ENCODE results near the gene VPS54. TPM values are rescaled to one million over a fixed set of nuclear protein-coding genes. Genes with fewer than 3 reads are reported as not detected.

The VPS54 gene
- total RNA-seq, 1 experiment from 2014 or later, result 19.1 TPM

DNA sequence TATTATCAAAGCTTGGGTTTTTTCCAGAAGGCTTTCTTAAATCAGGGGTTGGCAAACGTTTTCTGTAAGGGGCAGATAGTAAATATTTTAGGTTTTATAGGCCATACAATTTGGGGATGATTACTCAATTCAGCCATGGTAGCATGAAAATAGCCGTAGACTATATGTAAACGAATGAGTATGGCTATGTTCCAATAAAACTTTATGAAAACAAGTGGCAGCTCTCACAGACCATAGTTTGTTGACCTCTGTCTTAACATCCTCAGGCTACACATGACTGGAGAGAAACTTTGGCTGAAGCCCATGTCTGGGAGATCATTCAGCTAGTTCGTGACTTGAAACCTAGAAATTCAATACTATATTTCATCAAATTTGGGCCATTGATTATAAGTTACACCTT lies 147.4 kb downstream of the VPS54 start:
- peaks cover 9% of the 10 kb centered on the region for H3K9me3 ChIP-seq (ENCODE audit: low read depth, low read length, poor library complexity, severe bottlenecking)
- no peak for DNase-seq (ENCODE audit: low spot score)
- POLR2A ChIA-PET (ENCODE audit: low non-redundant PET), result no interaction called here
- H3K4me1 ChIP-seq (ENCODE audit: insufficient read depth, low read length, poor library complexity, severe bottlenecking), result no peaks in the 10 kb centered on the region
- no peaks in the 10 kb centered on the region for H3K27me3 ChIP-seq (replicated peaks; ENCODE audit: insufficient read depth, low read depth, low read length, poor library complexity)
- no peak overlapping the region for H3K27ac ChIP-seq (ENCODE audit: low read depth, low read length, poor library complexity, severe bottlenecking)
- CTCF ChIA-PET, result no interaction called here
- no peak overlapping the region for H3K4me3 ChIP-seq (ENCODE audit: low read depth, low read length, poor library complexity, severe bottlenecking)
- no TSS peak for BruUV-seq (replicated peaks)
- intact Hi-C loops (cut with micrococcal nuclease; ENCODE audit: unreplicated experiment), result no loop called here
- TF ChIP-seq EZH2 (IDR thresholded peaks at IDR 0.05; ENCODE audit: borderline replicate concordance, low read depth, low read length, poor library complexity, severe bottlenecking), result no peak
- TF ChIP-seq, protein P1, sequence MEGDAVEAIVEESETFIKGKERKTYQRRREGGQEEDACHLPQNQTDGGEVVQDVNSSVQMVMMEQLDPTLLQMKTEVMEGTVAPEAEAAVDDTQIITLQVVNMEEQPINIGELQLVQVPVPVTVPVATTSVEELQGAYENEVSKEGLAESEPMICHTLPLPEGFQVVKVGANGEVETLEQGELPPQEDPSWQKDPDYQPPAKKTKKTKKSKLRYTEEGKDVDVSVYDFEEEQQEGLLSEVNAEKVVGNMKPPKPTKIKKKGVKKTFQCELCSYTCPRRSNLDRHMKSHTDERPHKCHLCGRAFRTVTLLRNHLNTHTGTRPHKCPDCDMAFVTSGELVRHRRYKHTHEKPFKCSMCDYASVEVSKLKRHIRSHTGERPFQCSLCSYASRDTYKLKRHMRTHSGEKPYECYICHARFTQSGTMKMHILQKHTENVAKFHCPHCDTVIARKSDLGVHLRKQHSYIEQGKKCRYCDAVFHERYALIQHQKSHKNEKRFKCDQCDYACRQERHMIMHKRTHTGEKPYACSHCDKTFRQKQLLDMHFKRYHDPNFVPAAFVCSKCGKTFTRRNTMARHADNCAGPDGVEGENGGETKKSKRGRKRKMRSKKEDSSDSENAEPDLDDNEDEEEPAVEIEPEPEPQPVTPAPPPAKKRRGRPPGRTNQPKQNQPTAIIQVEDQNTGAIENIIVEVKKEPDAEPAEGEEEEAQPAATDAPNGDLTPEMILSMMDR (conservative IDR thresholded peaks at IDR 0.05; ENCODE audit: low read depth, low read length), result no peak
- H3K36me3 ChIP-seq (ENCODE audit: insufficient read depth, low read length, poor library complexity, severe bottlenecking), result peaks cover 15% of the 10 kb centered on the region

DNA sequence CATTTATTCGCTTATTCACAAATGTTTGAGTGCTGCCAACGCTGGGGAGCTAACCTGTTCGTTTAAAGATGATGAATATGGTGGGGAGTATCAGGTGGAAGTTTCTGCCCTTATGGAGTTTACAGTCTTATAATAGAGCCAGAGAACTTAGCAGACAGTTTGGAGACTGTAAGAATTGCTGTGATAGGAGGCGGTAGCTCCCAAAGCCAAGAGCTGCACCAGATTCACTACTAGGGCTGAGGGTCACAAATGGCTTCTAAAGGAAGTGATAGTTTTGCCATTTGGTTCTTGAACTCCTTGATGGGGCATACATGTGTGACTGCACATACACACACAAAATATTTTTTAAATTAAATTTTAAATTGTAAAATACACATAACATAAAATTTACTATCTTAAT lies 148.5 kb downstream of the VPS54 start:
- no peak overlapping the region for H3K27ac ChIP-seq (ENCODE audit: low read depth, low read length, poor library complexity, severe bottlenecking)
- peaks cover 15% of the 10 kb centered on the region for H3K36me3 ChIP-seq (ENCODE audit: insufficient read depth, low read length, poor library complexity, severe bottlenecking)
- H3K4me1 ChIP-seq (ENCODE audit: insufficient read depth, low read length, poor library complexity, severe bottlenecking), result no peaks in the 10 kb centered on the region
- intact Hi-C loops (cut with micrococcal nuclease; ENCODE audit: unreplicated experiment), result no loop called here
- H3K9me3 ChIP-seq (ENCODE audit: low read depth, low read length, poor library complexity, severe bottlenecking), result peaks cover 9% of the 10 kb centered on the region
- no peaks in the 10 kb centered on the region for H3K27me3 ChIP-seq (replicated peaks; ENCODE audit: insufficient read depth, low read depth, low read length, poor library complexity)
- no peak for DNase-seq (ENCODE audit: low spot score)
- POLR2A ChIA-PET (ENCODE audit: low non-redundant PET), result no interaction called here
- no peak overlapping the region for H3K4me3 ChIP-seq (ENCODE audit: low read depth, low read length, poor library complexity, severe bottlenecking)
- TF ChIP-seq, protein P1 (conservative IDR thresholded peaks at IDR 0.05; ENCODE audit: low read depth, low read length), result no peak
- no peak for TF ChIP-seq EZH2 (IDR thresholded peaks at IDR 0.05; ENCODE audit: borderline replicate concordance, low read depth, low read length, poor library complexity, severe bottlenecking)
- CTCF ChIA-PET, result no interaction called here
- no TSS peak for BruUV-seq (replicated peaks)

DNA sequence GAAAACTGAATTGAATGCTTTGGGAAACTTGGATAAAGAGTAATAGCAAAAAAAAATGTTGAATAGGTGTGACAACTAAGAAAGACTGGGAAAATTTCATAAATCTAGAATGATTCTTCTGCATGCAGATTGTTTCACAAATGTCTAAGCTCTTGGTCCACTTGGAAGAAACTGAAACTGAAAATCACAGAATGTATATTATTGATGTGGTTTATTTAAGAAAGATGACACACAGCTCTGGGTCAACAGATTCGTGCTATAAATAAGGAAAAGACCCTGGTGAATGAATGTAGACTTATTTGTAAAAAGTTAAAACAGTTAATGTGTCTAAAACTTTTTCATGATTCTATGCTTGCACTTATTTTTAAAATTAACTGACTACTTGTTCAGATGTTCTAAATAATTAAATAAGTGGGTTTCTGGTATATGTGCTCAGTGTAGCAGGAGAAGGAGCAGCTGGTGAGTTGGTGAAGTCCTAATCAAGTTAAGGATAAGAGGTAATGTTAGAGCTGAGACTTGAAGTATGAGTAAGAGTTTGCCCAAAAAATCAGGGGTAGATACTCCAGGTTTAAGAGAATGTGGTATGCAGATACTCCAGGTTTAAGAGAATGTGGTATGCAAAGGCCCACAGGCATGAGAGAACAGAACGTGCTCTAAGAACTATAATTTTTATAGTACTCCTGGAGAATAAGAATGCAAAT lies 153.1 kb downstream of the VPS54 start:
- Histone ChIP-seq H3K27ac (ENCODE audit: low read depth, low read length, poor library complexity, severe bottlenecking) (no peak overlapping the region), H3K36me3 (ENCODE audit: insufficient read depth, low read length, poor library complexity, severe bottlenecking) (peaks cover 10% of the 10 kb centered on the region), H3K4me3 (ENCODE audit: low read depth, low read length, poor library complexity, severe bottlenecking) (no peak overlapping the region), H3K4me1 (ENCODE audit: insufficient read depth, low read length, poor library complexity, severe bottlenecking) (no peaks in the 10 kb centered on the region), H3K27me3 (replicated peaks; ENCODE audit: insufficient read depth, low read depth, low read length, poor library complexity) (no peaks in the 10 kb centered on the region), H3K9me3 (ENCODE audit: low read depth, low read length, poor library complexity, severe bottlenecking) (no peaks in the 10 kb centered on the region)
- ChIA-PET POLR2A (ENCODE audit: low non-redundant PET) (no interaction called here), CTCF (no interaction called here)
- TF ChIP-seq, protein P1 (conservative IDR thresholded peaks at IDR 0.05; ENCODE audit: low read depth, low read length), result no peak
- TF ChIP-seq EZH2 (IDR thresholded peaks at IDR 0.05; ENCODE audit: borderline replicate concordance, low read depth, low read length, poor library complexity, severe bottlenecking), result no peak
- DNase-seq (ENCODE audit: low spot score), result no peak
- intact Hi-C loops (cut with micrococcal nuclease; ENCODE audit: unreplicated experiment), result no loop called here
- no TSS peak for BruUV-seq (replicated peaks)
